ENCODE measurements around the gene TNFAIP8L1.

TNFAIP8L1 gene

GRCh38 chr19:4619668-4620294 is 19.5 kb upstream of the TNFAIP8L1 start:
- Histone ChIP-seq H3K4me3 (ENCODE audit: low read depth, low read length) (no peak overlapping the region), H3K27ac (no peak overlapping the region), H3K79me2 (no peaks in the 10 kb centered on the region), H3K9ac (no peak overlapping the region), H3K27me3 (ENCODE audit: control insufficient read depth, insufficient read depth, low read length) (no peaks in the 10 kb centered on the region), H2AFZ (no peak overlapping the region), H3K4me1 (no peaks in the 10 kb centered on the region), H3K36me3 (ENCODE audit: control insufficient read depth, insufficient read depth, low read length) (no peaks in the 10 kb centered on the region), H3K9me3 (ENCODE audit: control insufficient read depth, low read length) (no peaks in the 10 kb centered on the region), H3K4me2 (ENCODE audit: low read length) (no peak overlapping the region)
- TF ChIP-seq CTCF (IDR thresholded peaks at IDR 0.05), result no peak

- Histone ChIP-seq H2AFZ (no peak overlapping the region), H3K9me3 (ENCODE audit: control insufficient read depth, low read length) (no peaks in the 10 kb centered on the region), H3K27ac (no peak overlapping the region), H3K36me3 (ENCODE audit: control insufficient read depth, insufficient read depth, low read length) (no peaks in the 10 kb centered on the region), H3K27me3 (ENCODE audit: control insufficient read depth, insufficient read depth, low read length) (no peaks in the 10 kb centered on the region), H3K79me2 (no peaks in the 10 kb centered on the region), H3K4me2 (ENCODE audit: low read length) (no peak overlapping the region), H3K9ac (no peak overlapping the region), H3K4me1 (no peaks in the 10 kb centered on the region), H3K4me3 (ENCODE audit: low read depth, low read length) (no peak overlapping the region)
- TF ChIP-seq CTCF (IDR thresholded peaks at IDR 0.05), result no peak
Measured at GRCh38 chr19:4620675-4621074, 18.6 kb upstream of the TNFAIP8L1 start.

GRCh38 chr19:4622695-4623421 is 16.5 kb upstream of the TNFAIP8L1 start:
- no peaks in the 10 kb centered on the region for H3K27me3 ChIP-seq (ENCODE audit: control insufficient read depth, insufficient read depth, low read length)
- no peak overlapping the region for H3K27ac ChIP-seq
- TF ChIP-seq CTCF (IDR thresholded peaks at IDR 0.05), result no peak

GRCh38 chr19:4624301-4624700 is 15.0 kb upstream of the TNFAIP8L1 start:
- no peaks in the 10 kb centered on the region for H3K79me2 ChIP-seq
- no peaks in the 10 kb centered on the region for H3K4me1 ChIP-seq
- no peaks in the 10 kb centered on the region for H3K27me3 ChIP-seq (ENCODE audit: control insufficient read depth, insufficient read depth, low read length)
- no peak overlapping the region for H2AFZ ChIP-seq
- H3K9ac ChIP-seq, result no peak overlapping the region
- H3K4me3 ChIP-seq (ENCODE audit: low read depth, low read length), result no peak overlapping the region
- H3K4me2 ChIP-seq (ENCODE audit: low read length), result no peak overlapping the region
- no peaks in the 10 kb centered on the region for H3K9me3 ChIP-seq (ENCODE audit: control insufficient read depth, low read length)
- H3K27ac ChIP-seq, result no peak overlapping the region
- TF ChIP-seq CTCF (IDR thresholded peaks at IDR 0.05), result no peak
- H3K36me3 ChIP-seq (ENCODE audit: control insufficient read depth, insufficient read depth, low read length), result no peaks in the 10 kb centered on the region

More at GRCh38 chr19:4622695-4623421, 16.5 kb upstream of the TNFAIP8L1 start:
- Histone ChIP-seq H3K4me1 (no peaks in the 10 kb centered on the region), H2AFZ (no peak overlapping the region), H3K36me3 (ENCODE audit: control insufficient read depth, insufficient read depth, low read length) (no peaks in the 10 kb centered on the region), H3K9me3 (ENCODE audit: control insufficient read depth, low read length) (no peaks in the 10 kb centered on the region), H3K4me2 (ENCODE audit: low read length) (no peak overlapping the region), H3K9ac (no peak overlapping the region), H3K4me3 (ENCODE audit: low read depth, low read length) (no peak overlapping the region), H3K79me2 (no peaks in the 10 kb centered on the region)
